Effector CD4-positive, alpha-beta T cell (primary cell): ENCODE data around the gene POLR1G.

Experiments
- DNase-seq: peaks from one replicate; pipeline ENCODE4 v3.0.0-alpha.2; 2020

Gene POLR1G

GRCh38 chr19:45446944-45447343 is 40.5 kb downstream of the POLR1G start:
- DNase-seq: no peak

- no peak for DNase-seq
Measured at GRCh38 chr19:45448425-45448756, 41.9 kb downstream of the POLR1G start.

GRCh38 chr19:45448887-45449299 is 42.4 kb downstream of the POLR1G start:
- no peak for DNase-seq

DNA sequence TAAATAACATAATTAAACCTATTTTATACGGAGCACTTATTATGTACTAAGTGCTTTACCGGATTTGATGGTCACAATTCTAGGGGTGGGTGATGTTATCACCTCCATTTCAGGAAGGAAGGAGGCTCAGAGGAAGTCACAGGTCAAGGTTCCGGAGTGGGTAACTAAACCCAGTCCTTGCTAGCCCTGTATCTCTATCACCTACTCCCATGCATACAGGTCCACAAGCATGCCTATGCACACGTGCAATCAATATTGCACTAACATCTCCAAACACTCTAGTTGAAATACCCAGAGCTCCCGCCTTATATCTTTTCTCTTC is 43.5 kb downstream of the POLR1G start:
- DNase-seq: peak; percentile 19

DNA sequence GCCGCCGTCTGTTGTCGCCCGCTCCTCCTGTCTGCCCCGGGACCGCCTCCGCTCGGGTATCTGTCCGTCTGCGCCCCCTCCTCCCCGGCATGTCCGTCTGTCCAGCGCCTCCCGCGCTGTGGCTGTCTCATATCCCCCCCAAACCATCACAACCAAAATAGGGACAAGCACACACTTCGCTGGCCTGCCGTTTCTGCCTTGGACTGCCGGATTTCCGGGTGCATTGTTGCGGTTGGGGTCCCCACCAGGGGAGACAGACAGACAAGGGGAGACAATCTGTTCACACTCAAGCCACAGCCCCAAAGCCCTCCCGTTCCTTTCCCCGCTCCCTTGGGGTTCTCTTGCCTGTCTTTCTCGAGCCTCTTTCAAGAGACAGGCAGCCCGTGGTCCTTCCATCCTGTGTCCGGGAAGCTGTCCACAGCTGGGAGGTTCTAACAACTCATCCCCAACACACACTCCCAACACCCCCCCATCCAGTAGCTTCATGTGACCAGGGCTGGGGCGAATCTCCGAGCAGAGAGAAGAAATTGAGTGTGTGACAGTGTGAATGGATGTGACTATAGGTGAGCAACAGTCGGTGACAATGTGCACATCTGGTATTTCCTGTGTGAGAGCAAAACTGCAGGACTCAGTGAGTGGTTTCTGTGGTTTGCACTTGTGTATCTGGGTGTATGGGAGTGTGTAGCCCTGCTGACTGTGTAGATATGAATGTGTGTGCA is 44.8 kb downstream of the POLR1G start:
- DNase-seq: peak; percentile 60

- no peak for DNase-seq
Measured at GRCh38 chr19:45451850-45452387, 45.5 kb downstream of the POLR1G start.

DNA sequence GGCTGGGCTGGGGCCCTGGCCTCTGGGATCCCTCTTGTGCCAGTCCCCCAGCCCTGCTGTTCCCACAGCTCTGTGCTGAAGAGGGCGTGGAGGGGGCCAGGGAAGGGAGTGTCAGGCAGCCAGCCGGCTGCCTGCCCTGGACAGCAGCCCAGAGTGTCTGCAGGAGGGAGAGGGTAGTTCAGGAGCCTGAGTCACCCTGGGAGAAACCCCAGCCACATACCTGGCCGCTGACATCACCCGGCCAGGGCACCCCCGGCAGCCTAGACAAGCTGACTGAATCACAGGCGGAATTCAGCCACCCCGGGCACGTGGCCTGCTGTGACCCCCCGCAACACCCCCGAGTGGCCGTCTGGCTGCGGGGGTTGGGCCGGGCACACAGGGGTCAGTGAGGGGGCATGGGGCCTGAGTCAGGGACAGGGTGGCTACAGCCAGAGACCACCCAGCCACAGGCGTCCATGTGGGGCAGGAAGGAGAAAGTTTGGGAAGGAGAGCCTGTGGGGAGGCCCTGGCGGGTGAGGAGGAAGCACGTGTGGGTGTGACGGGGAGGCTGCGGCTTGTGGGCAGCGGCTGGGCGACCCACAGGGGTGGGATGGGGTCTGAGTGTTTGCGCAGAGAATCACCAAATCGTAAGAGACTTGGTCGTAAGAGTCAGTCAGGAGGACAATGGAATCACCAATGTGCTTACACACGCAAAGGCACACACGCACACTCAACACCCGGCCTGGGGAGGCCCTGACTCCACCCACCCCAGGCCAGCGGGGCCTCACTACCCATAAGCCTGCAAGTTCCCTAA is 49.5 kb downstream of the POLR1G start:
- DNase-seq: peak; percentile 63

GRCh38 chr19:45456500-45456815 is 50.0 kb downstream of the POLR1G start:
- DNase-seq: no peak

DNA sequence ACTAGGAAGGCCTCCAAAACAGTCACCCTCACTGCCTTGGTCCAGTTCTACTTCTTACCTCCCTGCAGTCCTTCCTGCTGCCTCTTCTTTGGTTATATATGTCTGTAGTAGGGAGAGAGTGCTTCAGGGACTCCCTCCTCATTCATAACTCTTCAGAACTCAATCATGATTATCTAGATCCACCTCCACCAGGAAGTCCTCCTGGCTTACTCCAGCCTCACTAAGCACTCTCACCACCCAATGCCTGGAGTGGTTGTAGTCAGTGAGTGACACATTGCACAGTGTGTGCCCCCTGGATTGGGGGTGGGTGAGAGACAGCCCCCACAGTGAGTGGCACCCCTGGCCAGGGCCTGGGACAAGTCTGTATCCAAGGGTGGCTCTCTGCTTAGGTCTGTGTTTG is 51.3 kb downstream of the POLR1G start:
- DNase-seq: no peak
